Pancreas (tissue), 10 donors: ENCODE measurements around the gene HS3ST6. TPM values are rescaled to one million over a fixed set of nuclear protein-coding genes. Genes with fewer than 3 reads are reported as not detected.
A peak's percentile ranks its signal among the peaks of the same experiment; 100 is the strongest.
"Not testable (repeated sequence)": the region's sequence is repeated elsewhere in the genome, so short reads cannot be mapped to it uniquely, and the experiment has no call there.

Experiments
- ATAC-seq, 4 donors: fragments of 200-7000 bp; cut with Tn5 transposase; one replicate each; pipeline versions ENCODE4 v1.8.0 to v1.9.1; 2020; ENCODE audit warnings: mild to moderate bottlenecking in 4 of 4, moderate library complexity in 4 of 4
- DNase-seq, 6 donors: peaks; one replicate each; pipeline ENCODE4 v3.0.0-alpha.2; 2020
- FAIRE-seq: peaks from 2 replicates; lab custom pipeline; 2012; peaks lifted over from hg19 to GRCh38; lab: Jason Lieb, UNC
- H3K27ac ChIP-seq, 4 donors: fragments of 200-600 bp; sonication (generic); 1 replicate in 3 of 4; 2 replicates in 1 of 4; pipeline versions ENCODE4 v1.5.0 to v1.8.0; 2020
- H3K27me3 ChIP-seq, 4 donors: fragments of 200-600 bp; one replicate each; pipeline ENCODE4 v1.8.0; 2021
- H3K36me3 ChIP-seq, 3 donors: fragments of 200-600 bp; sonication (generic) in 1 of 3; one replicate each; pipeline versions ENCODE4 v1.5.0 to v1.8.0; 2020 to 2021
- H3K4me1 ChIP-seq, 3 donors: fragments of 200-600 bp; one replicate each; pipeline ENCODE4 v1.8.0; 2021
- H3K4me3 ChIP-seq, 4 donors: fragments of 200-600 bp; sonication (generic) in 2 of 4; one replicate each; pipeline versions ENCODE4 v1.5.0 to v1.8.0; 2020 to 2021
- H3K9me3 ChIP-seq, 4 donors: fragments of 200-600 bp; one replicate each; pipeline ENCODE4 v1.8.0; 2021
- CTCF ChIP-seq, 4 donors: fragments of 200-600 bp; sonication (generic) in 3 of 4; IDR thresholded peaks; one replicate each; pipeline versions ENCODE4 v1.5.0 to v1.8.0; 2021; ENCODE audit warnings: antibody characterized with exemption in 4 of 4
- WGBS, 2 donors: extraction: QIAGEN DNeasy Blood & Tissue Kit; methylation state at CpG; one replicate each; pipeline ENCODE4 v1.1.7; 2013; 5-methylcytosine and 5-hydroxymethylcytosine counted together
- intact Hi-C, 3 donors: fragments of 100-400 bp; cut with DNase I; formaldehyde crosslinking; loops; one replicate each; pipeline versions ENCODE4 v1.11.1 to v1.14.2; 2022
- polyA plus RNA-seq, 2 donors: library from polyadenylated mRNA; stranded (reverse); fragments of 200-250 nt; gene quantifications; one replicate each; pipeline ENCODE4 v1.2.3, GENCODE V29; 2013
- total RNA-seq, 6 donors: library from RNA; stranded (reverse); fragmentation: NEBNext Ultra II Directional in 4 of 6; extraction: Animal tissue kit (Norgen Biotek cat#: 25700) in 4 of 6; gene quantifications; one replicate each; pipeline versions ENCODE4 v1.2.1 to v1.2.4, GENCODE V29; 2021 to 2023
- donor health status: healthy with polysubstance abuse.
- donor health status: DM: no; HTN: no; CAD: no; lungs with moderate emphysema.
- donor health status: DM: no; HTN: no; CAD: no.
- donor health status: control.
- donor health status: control.
- donor health status: Bipolar disorder and iron deficiency.
- donor health status: DM: yes; HTN: yes; CAD: no.
- donor health status: DM: no; HTN: no; CAD: no.
- donor health status: DM: no; HTN: no; CAD: no.
- donor health status: DM: yes; HTN: yes; CAD: no.

HS3ST6 gene
- total and polyA plus RNA-seq, 8 donors = 0.11 TPM; not detected in 7

- 61 to 63% methylated on average over 5 of the region's 5 CpGs for WGBS, 2 donors
- no peaks in the 10 kb centered on the region for H3K4me1 ChIP-seq
- H3K27me3 ChIP-seq = no peaks in the 10 kb centered on the region
- TF ChIP-seq CTCF (IDR thresholded peaks at IDR 0.05) = no peak
- no peak overlapping the region for H3K4me3 ChIP-seq
- intact Hi-C loops = no loop called here
- ATAC-seq (no peak), FAIRE-seq (no peak), DNase-seq (no peak)
- no peaks in the 10 kb centered on the region for H3K36me3 ChIP-seq
- H3K9me3 ChIP-seq = no peaks in the 10 kb centered on the region
- H3K27ac ChIP-seq = no peak overlapping the region
Observed at GRCh38 chr16:1878256-1878655, 40.0 kb downstream of the HS3ST6 start.

DNA sequence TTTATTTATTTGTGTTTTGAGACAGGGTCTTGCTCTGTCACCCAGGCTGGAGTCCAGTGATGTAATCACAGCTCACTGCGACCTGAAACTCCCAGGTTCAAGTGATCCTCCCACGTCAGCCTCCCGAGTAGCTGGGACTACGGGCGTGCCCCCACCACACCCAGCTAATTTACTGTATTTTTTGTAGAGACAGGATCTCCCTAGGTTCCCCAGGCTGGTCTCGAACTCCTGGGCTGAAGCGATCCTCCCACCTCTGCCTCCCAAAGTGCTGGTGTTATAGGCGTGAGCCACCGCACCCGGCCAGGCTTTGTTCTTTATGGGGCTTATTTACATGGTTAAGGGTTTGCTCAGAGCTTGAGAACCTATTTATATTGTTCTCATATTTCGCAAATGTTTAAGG, 40.4 kb downstream of the HS3ST6 start:
- Histone ChIP-seq H3K36me3 (no peaks in the 10 kb centered on the region), H3K4me3 (no peak overlapping the region), H3K27ac (no peak overlapping the region), H3K4me1 (no peaks in the 10 kb centered on the region), H3K27me3 (no peaks in the 10 kb centered on the region), H3K9me3 (no peaks in the 10 kb centered on the region)
- ATAC-seq (no peak), FAIRE-seq (no peak), DNase-seq (peak in 1 of 6 donors; percentile 8)
- TF ChIP-seq CTCF (IDR thresholded peaks at IDR 0.05) = no peak
- WGBS, 2 donors = 63 to 69% methylated on average over 11 of the region's 11 CpGs
- intact Hi-C loops = no loop called here

GRCh38 chr16:1877089-1877488, 41.1 kb downstream of the HS3ST6 start:
- Histone ChIP-seq H3K27ac (no peak overlapping the region), H3K4me1 (no peaks in the 10 kb centered on the region), H3K9me3 (no peaks in the 10 kb centered on the region), H3K27me3 (no peaks in the 10 kb centered on the region), H3K4me3 (no peak overlapping the region), H3K36me3 (no peaks in the 10 kb centered on the region)
- FAIRE-seq (no peak), ATAC-seq (no peak), DNase-seq (no peak)
- intact Hi-C loops = no loop called here
- no peak for TF ChIP-seq CTCF (IDR thresholded peaks at IDR 0.05)
- 56 to 58% methylated on average over 6 of the region's 6 CpGs for WGBS, 2 donors

- Histone ChIP-seq H3K9me3 (no peaks in the 10 kb centered on the region), H3K4me1 (no peaks in the 10 kb centered on the region), H3K27ac (no peak overlapping the region), H3K36me3 (no peaks in the 10 kb centered on the region), H3K27me3 (no peaks in the 10 kb centered on the region), H3K4me3 (no peak overlapping the region)
- no peak for TF ChIP-seq CTCF (IDR thresholded peaks at IDR 0.05)
- WGBS, 2 donors = 75 to 82% methylated on average over 7 of the region's 7 CpGs
- FAIRE-seq (no peak), DNase-seq (no peak), ATAC-seq (no peak)
- intact Hi-C loops = no loop called here
Observed at GRCh38 chr16:1876468-1876867, 41.7 kb downstream of the HS3ST6 start.

DNA sequence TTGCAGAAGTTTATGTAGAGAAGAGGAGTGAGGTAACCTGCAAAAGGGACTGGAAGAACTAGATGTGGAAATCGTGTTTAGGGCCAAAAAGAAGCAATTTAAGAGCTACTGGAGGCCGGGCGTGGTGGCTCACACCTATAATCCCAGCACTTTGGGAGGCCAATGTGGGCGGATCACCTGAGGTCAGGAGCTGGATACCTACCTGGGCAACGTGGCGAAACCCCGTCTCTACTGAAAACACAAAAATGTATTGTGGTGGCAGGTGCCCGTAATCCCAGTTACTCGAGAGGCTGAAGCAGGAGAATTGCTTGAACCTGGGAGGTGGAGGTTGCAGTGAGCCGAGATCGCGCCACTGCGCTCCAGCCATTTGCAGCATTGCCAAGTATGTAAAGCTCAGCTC, 42.1 kb downstream of the HS3ST6 start:
- H3K9me3 ChIP-seq, H3K27me3 ChIP-seq, H3K36me3 ChIP-seq, DNase-seq, ATAC-seq, FAIRE-seq, H3K27ac ChIP-seq, intact Hi-C loops, H3K4me1 ChIP-seq, H3K4me3 ChIP-seq: not testable (repeated sequence)
- 85 to 90% methylated on average over 13 of the region's 13 CpGs for WGBS, 2 donors
